WTC11 (cell line): ENCODE measurements around the gene PTPRJ. TPM values are rescaled to one million over a fixed set of nuclear protein-coding genes. Genes with fewer than 3 reads are reported as not detected.

Source experiments
- ATAC-seq: fragments of 200-7000 bp; cut with Tn5 transposase; 2 replicates; pipeline ENCODE4 v1.10.0; 2021; ENCODE audit warnings: mild to moderate bottlenecking, moderate library complexity
- CTCF ChIA-PET: fragments of 300-600 bp; sonication (Branson Sonifier 250); formaldehyde crosslinking; loops from one replicate; lab custom pipeline; 2021; ENCODE audit warnings: antibody characterized with exemption; lab: Charles Lee
- POLR2A ChIA-PET: fragments of 350-600 bp; sonication (Branson Sonifier 250); formaldehyde crosslinking; loops from one replicate; lab custom pipeline; 2021; ENCODE audit warnings: antibody characterized with exemption; lab: Charles Lee
- DNase-seq: peaks from one replicate; pipeline ENCODE4 v3.0.0; 2021; ENCODE audit warnings: low spot score
- H3K27ac Mint-ChIP-seq: 2 replicates; pipeline ENCODE4 v1.8.0; 2021; ENCODE audit warnings: mixed read lengths
- H3K27me3 Mint-ChIP-seq: 2 replicates; pipeline ENCODE4 v1.8.0; 2021; ENCODE audit warnings: low read depth, mild to moderate bottlenecking, moderate library complexity, mixed read lengths
- H3K36me3 Mint-ChIP-seq: 2 replicates; pipeline ENCODE4 v1.8.0; 2021; ENCODE audit warnings: mixed read lengths
- H3K4me1 Mint-ChIP-seq: 2 replicates; pipeline ENCODE4 v1.8.0; 2022; ENCODE audit warnings: mixed read lengths
- H3K4me3 Mint-ChIP-seq: 2 replicates; pipeline ENCODE4 v1.8.0; 2021; ENCODE audit warnings: mild to moderate bottlenecking, moderate library complexity, mixed read lengths
- H3K9me3 Mint-ChIP-seq: 2 replicates; pipeline ENCODE4 v1.8.0; 2021; ENCODE audit warnings: mixed read lengths
- AR ChIP-seq: fragments of 250-450 bp; sonication (Bioruptor Pico); IDR thresholded peaks from 2 replicates; pipeline ENCODE4 v1.9.0; 2021; ENCODE audit warnings: mild to moderate bottlenecking
- ATF2 ChIP-seq: sonication (generic); formaldehyde crosslinking; IDR thresholded peaks from 2 replicates; pipeline ENCODE4 v1.8.1; 2022; ENCODE audit warnings: low read depth, missing genetic modification reagents, borderline replicate concordance
- CREB1 ChIP-seq: sonication (generic); formaldehyde crosslinking; IDR thresholded peaks from 2 replicates; pipeline ENCODE4 v1.8.0; 2023; ENCODE audit warnings: mild to moderate bottlenecking, missing genetic modification reagents
- ERG ChIP-seq: fragments of 250-450 bp; sonication (Bioruptor Pico); IDR thresholded peaks from 2 replicates; pipeline ENCODE4 v1.8.0; 2021; ENCODE audit warnings: mild to moderate bottlenecking
- ETV6 ChIP-seq: sonication (generic); formaldehyde crosslinking; IDR thresholded peaks from 2 replicates; pipeline ENCODE4 v1.8.1; 2022; ENCODE audit warnings: mild to moderate bottlenecking, missing genetic modification reagents
- GRHL2 ChIP-seq: fragments of 250-450 bp; sonication (Bioruptor Pico); IDR thresholded peaks from 2 replicates; pipeline ENCODE4 v1.8.0; 2022; ENCODE audit warnings: mild to moderate bottlenecking, moderate library complexity; ENCODE audit not compliant: insufficient replicate concordance, severe bottlenecking
- NFATC4 ChIP-seq: fragments of 250-450 bp; sonication (Bioruptor Pico); IDR thresholded peaks from 2 replicates; pipeline ENCODE4 v1.9.0; 2021; ENCODE audit warnings: mild to moderate bottlenecking
- NFE2L1 ChIP-seq: sonication (generic); formaldehyde crosslinking; IDR thresholded peaks from 2 replicates; pipeline ENCODE4 v1.8.1; 2023; ENCODE audit warnings: missing genetic modification reagents
- OVOL2 ChIP-seq: fragments of 250-450 bp; sonication (Bioruptor Pico); IDR thresholded peaks from 2 replicates; pipeline ENCODE4 v1.9.0; 2021; ENCODE audit warnings: mild to moderate bottlenecking, borderline replicate concordance
- RORB ChIP-seq: fragments of 250-450 bp; sonication (Bioruptor Pico); IDR thresholded peaks from 2 replicates; pipeline ENCODE4 v1.9.0; 2021; ENCODE audit warnings: mild to moderate bottlenecking
- SMAD4 ChIP-seq: sonication (generic); formaldehyde crosslinking; IDR thresholded peaks from 2 replicates; pipeline ENCODE4 v1.8.0; 2022; ENCODE audit warnings: mild to moderate bottlenecking, missing genetic modification reagents
- SOX15 ChIP-seq: fragments of 250-450 bp; sonication (Bioruptor Pico); IDR thresholded peaks from 2 replicates; pipeline ENCODE4 v1.9.0; 2021; ENCODE audit warnings: mild to moderate bottlenecking
- TEAD4 ChIP-seq: sonication (generic); formaldehyde crosslinking; IDR thresholded peaks from 2 replicates; pipeline ENCODE4 v1.8.0; 2022; ENCODE audit warnings: mild to moderate bottlenecking, missing genetic modification reagents
- ZNF219 ChIP-seq: sonication (generic); formaldehyde crosslinking; IDR thresholded peaks from 2 replicates; pipeline ENCODE4 v1.8.0; 2023; ENCODE audit warnings: missing genetic modification reagents, mild to moderate bottlenecking, borderline replicate concordance
- ZNF512 ChIP-seq: sonication (generic); formaldehyde crosslinking; IDR thresholded peaks from 2 replicates; pipeline ENCODE4 v1.8.1; 2022; ENCODE audit warnings: missing genetic modification reagents, borderline replicate concordance
- ZNF532 ChIP-seq: fragments of 250-450 bp; sonication (Bioruptor Pico); IDR thresholded peaks from 2 replicates; pipeline ENCODE4 v1.9.0; 2021; ENCODE audit warnings: mild to moderate bottlenecking, borderline replicate concordance
- total RNA-seq: library from RNA; stranded (reverse); gene quantifications from 3 replicates; pipeline ENCODE4 v1.2.3, GENCODE V29; 2021

PTPRJ gene
- total RNA-seq, 1 experiment from 2014 or later: 19.5 TPM

GRCh38 chr11:48124880-48125279 is 144.5 kb downstream of the PTPRJ start:
- H3K4me3 Mint-ChIP-seq: no peak overlapping the region
- ATAC-seq (no peak), DNase-seq (no peak)
- H3K4me1 Mint-ChIP-seq: peaks cover 6% of the 10 kb centered on the region
- ChIA-PET CTCF (no interaction called here), POLR2A (no interaction called here)
- H3K27me3 Mint-ChIP-seq: no peaks in the 10 kb centered on the region
- peaks cover 20% of the 10 kb centered on the region for H3K36me3 Mint-ChIP-seq
- TF ChIP-seq ZNF532 (CRISPR knock-in tag) (no peak), SMAD4 (CRISPR knock-in tag) (no peak), NFE2L1 (CRISPR knock-in tag) (no peak), ZNF512 (CRISPR knock-in tag) (no peak), AR (CRISPR knock-in tag) (no peak), ZNF219 (no peak), NFATC4 (no peak), ATF2 (CRISPR knock-in tag) (no peak), TEAD4 (CRISPR knock-in tag) (no peak), GRHL2 (CRISPR knock-in tag) (no peak), OVOL2 (CRISPR knock-in tag) (no peak), SOX15 (no peak), RORB (no peak), ERG (CRISPR knock-in tag) (no peak), ETV6 (CRISPR knock-in tag) (no peak), CREB1 (CRISPR knock-in tag) (no peak)
- no peak overlapping the region for H3K27ac Mint-ChIP-seq
- H3K9me3 Mint-ChIP-seq: no peaks in the 10 kb centered on the region
